Stimulated activated CD4-positive, alpha-beta T cell treated with anti-CD3 and anti-CD28 coated beads, Interleukin-2, amount 100 ng/mL, for 24 hours (primary cell): ENCODE measurements around the gene PRIM2.
"Not testable (repeated sequence)": the region's sequence is repeated elsewhere in the genome, so short reads cannot be mapped to it uniquely, and the experiment has no call there.

Experiments used
- DNase-seq, 2 donors: peaks; one replicate each; pipeline ENCODE4 v3.0.0-alpha.2; 2020

Gene PRIM2

DNA sequence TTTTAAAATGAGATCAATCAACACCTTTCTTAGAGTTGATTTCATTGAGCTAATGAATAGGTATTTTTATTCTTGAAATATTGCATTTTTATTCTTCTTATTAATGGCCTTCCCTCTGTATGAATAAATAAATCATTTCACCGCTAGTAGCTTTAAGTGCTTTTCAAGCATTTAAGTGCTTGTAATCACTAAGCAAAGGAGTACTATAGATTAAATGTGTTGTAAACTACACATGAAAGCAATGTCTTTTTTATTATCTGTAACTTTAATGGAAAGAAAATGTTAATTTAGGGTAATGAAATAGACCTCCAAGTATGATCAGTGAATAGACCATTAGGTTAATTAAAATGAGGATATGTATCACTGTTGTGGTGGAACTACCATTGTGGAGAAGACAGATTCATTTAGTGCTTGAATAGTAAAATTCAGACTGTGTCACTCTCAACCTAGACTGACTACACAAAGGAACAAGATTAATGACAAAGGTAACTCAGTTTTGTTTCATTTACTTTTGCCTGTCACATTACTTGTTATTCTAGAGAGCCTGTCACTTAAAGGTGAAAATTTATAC lies 132.2 kb downstream of the PRIM2 start:
- DNase-seq, result not testable (repeated sequence)

DNA sequence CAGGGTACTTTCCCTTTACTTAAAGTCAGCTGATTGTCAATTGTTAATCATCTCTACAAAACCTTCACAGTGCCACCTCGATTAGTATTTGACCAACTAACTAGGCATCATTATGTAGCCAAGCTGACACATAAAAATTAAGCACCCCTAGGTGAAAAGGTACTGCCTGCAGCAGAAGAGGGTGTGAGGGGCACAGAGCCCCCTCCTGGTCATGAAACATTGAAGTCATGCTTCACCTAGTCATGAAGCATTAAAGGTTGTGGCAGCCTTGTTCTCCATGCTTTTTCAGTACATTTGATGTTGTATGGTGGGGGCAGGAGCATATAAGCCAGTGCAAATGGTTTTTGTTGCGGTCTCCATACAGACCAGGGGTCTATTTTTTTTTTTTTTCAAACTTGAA lies 142.4 kb downstream of the PRIM2 start:
- not testable (repeated sequence) for DNase-seq

DNA sequence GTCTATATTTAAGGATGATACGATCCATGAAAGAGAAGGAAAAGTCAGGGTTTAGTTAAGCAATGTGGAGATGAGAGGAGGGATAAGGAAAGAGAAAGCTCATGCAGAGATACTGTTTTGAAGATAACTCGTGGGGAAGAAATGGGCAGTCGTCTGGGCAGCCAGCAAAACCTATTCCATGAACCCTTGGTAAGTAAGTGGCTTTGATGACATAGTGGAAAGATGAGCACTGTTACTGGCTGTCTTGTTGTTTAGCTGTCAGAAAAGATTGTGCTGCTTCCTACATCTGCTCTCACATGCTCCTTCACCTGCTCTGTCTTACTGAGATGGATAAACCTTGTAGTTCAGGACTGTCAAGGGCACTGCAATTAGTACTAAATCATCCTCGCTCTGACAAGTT lies 143.6 kb downstream of the PRIM2 start:
- not testable (repeated sequence) for DNase-seq

DNA sequence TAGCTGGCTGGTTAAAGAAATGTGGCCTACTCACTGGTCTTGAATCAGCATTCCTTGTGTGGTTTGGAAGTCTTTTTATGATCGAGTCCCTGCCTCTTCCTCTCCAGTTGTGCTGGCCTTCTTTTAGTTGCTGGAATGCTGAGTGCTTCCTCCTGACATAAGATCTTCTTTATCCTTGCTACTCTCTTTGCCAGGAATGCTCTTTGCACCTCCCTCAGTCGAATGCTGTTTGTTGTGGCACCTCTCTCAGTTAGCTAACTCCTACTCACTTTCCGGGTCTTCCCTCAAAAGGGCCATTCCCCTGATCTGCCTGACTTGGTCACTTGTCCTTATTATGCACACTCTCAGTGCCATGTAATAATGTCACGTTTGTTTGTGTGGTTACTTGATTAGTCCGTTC lies 146.4 kb downstream of the PRIM2 start:
- DNase-seq, result not testable (repeated sequence)

DNA sequence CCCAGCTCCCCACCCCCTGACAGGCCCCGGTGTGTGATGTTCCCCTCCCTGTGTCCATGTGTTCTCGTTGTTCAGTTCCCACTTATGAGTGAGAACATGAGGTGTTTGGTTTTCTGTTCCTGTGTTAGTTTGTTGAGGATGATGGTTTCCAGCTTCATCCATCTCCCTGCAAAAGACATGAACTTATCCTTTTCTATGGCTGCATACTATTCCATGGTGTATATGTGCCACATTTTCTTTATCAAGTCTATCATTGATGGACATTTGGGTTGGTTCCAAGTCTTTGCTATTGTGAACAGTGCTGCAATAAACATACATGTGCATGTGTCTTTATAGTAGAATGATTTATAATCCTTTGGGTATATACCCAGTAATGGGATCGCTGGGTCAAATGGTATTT lies 148.5 kb downstream of the PRIM2 start:
- not testable (repeated sequence) for DNase-seq

DNA sequence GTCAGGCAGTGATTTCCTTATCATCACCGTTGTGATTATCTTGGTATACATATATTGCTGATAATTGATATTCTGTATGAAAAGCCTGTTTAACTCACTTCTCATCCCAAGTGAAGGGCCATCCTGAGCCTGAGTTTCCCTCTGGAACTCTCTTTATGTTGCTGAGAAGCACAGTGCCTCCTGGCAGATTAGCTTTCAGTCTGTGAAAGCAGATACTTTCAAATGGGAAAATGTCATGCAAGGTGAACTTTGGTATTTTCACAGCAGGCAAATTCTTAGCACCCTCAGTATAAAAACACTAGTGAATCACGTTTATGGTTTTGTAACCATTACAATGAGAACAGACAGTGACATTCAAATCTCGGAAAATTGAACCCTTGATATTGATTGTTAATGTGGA lies 151.6 kb downstream of the PRIM2 start:
- no peak for DNase-seq

DNA sequence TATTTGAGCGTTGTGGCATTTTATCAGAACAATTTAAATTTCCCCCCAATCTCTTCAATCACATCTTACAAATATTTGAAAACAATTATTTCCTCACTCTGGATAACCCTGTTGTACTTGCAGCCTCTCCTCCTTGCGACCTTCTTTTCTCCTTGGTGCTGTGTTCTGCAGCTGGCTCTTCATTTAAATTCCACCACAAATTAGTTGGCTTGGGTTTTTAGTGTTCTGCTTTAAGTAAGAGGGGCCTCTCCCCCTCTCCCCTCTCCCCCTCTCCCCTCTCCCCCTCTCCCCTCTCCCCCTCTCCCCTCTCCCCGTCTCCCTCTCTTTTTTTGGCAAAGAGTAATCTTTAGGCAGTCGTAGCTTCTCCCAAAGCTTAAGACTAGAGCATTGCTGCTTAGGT lies 152.7 kb downstream of the PRIM2 start:
- DNase-seq, result not testable (repeated sequence)

DNA sequence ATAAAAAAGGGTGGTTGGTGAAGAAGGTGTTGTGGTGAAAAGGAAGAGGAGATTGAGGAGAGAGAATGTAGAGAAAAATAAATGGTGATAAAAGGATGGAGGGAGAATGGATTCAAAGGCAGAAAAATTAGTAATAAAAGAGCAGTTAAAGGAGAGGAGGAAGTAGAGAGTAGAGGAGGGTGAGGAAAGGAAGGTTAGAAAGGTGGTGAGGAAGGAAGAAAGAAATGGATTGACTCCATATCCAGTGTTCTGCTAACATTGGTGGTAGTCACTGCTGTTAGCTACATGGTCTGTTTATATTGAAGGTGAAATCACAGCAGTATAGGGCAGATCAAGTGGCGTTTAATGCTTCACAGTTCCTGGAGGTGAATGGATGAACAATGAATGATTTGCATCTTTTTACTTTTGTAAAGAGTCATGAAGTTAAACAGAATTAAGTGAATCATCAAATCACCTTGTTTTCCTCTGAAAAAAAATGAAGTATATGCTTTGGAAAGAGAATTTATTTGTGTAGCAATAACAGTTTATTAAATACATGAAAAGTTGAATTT lies 154.0 kb downstream of the PRIM2 start:
- DNase-seq, result not testable (repeated sequence)

DNA sequence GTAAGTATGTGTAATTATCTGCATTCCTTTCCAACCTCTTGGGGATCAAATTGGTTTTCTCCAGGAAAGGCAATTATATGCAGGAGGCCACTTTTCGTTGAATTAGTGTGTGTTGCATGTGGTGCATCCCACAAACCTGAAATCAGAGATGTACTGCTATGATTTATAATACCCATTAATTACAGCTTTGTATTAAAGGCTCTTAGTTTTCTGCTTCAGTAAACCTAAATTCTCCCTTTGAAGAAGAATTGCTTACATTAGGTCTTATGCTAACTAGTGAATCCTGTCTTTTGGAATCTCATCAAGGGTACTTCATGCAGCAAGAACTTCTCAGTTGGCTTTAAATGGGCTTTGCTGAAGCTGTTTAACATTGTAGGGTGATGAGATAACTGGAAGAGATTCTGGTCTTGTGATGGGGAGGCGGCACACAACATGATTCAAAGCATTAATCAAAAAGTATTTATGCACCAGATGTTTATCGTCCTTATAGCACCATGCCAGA lies 155.5 kb downstream of the PRIM2 start:
- not testable (repeated sequence) for DNase-seq

DNA sequence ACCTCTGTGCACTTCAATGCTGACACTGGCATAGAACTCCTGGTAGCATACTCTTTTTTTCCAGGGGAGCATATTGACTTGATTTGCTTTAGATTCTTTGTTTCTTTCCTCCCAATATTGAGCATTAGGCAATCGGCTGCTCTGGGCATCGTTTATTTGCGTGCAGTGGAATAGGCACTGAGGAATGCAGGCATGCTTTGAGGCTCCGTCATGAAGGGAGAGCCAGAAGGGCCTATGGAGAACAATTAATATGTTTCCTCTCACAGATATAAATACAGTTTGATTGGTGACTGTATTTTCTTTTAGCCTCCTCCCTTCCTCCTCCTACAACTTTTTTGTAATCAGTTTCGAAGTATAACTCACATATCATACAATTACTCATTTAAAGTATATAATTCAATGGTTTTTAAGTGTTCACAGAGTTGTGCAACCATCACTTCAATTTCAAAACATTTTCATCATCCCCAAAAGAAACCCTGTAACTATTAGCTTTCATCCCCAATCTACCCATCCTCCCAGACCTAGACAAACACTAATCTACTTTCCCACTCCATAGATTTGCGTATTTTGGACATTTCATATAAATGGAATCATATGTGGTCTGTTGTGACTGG lies 157.5 kb downstream of the PRIM2 start:
- not testable (repeated sequence) for DNase-seq

DNA sequence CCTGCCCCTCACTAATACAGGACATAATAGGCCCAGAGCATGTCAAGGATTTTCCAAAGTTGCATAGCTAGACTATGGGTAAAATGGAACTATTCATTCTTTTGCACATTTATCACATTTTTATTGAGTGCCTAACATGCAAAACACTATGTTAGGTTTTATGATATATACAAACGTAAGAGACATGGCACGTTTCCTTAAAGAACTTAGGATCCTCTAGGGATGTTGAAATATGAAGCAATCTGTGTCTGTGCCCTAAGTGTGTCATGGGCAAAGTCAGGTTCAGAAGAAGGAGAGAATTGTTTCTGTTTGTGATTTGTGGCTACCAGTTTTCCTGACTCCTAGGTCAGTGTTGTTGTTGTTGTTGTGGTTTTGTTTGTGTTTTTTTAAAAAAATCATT lies 158.2 kb downstream of the PRIM2 start:
- not testable (repeated sequence) for DNase-seq

DNA sequence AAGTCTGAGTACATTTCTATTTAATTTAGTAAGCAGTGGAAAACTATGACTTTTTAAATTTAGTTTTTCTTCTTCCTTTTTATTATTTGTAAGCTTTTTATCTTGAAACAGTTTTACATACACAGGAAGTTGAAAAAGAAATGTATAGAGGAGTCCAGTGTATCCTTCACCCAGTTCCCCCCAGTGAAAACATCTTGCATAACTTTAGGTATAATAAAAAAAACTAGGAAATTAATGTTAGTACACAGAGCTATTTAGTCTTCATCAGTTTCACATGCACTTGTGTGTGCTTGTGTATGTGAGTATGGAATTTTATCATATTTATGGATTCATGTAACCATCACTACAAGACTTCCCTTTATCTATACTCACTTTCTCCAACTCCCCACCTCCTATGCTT lies 162.8 kb downstream of the PRIM2 start:
- not testable (repeated sequence) for DNase-seq

DNA sequence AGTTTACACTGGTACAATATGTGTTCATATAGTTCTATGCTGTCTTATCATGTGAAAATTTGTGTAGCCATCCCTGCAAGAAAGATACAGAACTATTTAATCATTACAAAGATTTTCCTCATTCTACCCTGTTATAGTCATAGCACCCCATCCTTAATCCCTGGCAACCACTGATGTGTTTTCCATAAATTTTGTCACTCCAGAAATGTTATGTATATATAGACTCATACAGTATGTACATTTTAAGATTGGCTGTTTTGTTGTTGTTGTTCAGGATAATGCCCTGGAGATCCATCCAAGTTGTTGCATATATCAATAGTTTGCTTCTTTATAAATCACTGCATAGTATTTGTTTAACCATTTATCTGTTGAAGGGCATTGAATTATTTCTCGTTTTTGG lies 163.7 kb downstream of the PRIM2 start:
- DNase-seq, result not testable (repeated sequence)

DNA sequence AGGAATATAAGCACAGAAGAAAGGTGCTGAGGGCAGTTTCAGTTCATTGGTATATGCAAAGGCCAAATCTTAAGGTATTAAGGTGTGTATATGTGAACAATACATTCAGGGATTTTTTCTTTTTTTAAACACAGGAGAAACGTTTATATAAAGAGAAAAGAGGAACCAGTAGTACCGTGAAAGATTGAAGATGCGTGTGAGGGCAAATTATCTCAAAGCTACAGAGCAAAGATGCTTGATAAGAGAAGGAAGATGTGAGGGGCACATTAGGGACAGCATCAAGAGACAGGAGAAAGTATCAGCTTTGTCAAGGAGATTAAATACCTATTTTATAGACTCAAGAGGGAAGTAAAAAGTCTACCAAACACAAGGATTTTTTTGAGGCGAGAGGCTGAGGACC lies 165.0 kb downstream of the PRIM2 start:
- DNase-seq, result not testable (repeated sequence)

DNA sequence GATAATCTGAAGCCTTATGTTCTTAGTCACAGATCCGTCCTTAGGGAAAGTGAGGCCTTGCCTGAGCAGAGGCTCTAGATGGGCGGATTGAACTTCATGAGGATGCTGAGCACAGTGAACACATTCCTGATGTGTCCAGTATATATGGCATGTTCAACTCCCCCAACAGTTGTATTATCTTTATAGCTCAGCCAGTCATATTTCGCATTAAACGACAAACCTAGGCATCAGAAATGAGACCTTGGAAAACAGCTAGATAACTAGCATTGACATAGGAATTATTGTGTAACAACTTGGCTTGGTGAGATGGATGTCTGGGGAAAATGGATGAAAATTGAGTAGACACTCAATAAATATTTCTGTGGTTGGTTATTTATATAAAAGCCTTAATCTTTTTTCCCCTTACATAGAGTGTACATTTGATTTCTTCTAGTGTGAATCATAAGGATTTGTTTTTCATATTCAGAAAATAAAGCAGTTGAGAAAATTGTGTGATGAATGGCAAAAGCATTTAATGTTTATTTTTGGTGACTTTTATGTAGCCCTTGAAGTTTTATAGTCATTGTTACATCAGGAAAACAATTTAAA lies 169.2 kb downstream of the PRIM2 start:
- DNase-seq, result not testable (repeated sequence)

DNA sequence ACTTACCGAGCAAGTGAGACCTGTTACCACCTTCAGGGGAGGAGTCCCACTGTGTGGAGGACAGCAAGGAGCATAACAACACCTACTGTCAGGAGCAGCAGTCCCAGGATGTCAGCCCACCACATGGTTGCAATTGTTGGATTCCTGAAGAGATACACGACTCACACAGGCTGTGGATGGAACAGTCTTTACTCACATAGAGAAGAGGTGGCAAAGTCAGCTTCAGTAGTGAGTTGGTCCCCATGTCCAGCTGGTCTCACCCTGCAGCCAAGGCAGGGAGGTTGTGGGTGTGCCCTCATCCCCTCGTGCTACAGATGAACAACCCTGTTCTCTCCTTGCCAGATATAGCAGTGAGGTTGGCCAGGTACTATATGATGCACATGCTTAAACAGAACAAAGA lies 171.1 kb downstream of the PRIM2 start:
- DNase-seq, result not testable (repeated sequence)

DNA sequence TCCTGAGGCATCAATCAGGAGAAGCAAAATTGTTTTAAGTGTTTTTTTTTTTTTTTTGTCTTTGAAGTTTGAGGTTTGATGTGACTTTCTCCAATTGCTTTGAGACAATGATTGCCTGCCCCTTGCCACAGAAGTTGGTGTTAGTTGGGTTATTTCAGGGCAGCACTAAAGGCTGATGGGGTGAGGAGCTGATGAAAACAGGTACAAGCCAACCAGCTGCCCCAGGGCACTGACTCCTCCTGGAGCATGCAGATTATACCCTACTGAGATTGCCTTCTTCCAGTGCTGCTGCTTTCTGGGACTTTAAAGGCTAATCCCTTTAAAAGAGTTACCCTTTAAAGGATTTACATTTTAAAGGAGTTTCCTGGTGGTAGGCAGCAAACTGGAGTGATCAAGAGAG lies 172.5 kb downstream of the PRIM2 start:
- not testable (repeated sequence) for DNase-seq

DNA sequence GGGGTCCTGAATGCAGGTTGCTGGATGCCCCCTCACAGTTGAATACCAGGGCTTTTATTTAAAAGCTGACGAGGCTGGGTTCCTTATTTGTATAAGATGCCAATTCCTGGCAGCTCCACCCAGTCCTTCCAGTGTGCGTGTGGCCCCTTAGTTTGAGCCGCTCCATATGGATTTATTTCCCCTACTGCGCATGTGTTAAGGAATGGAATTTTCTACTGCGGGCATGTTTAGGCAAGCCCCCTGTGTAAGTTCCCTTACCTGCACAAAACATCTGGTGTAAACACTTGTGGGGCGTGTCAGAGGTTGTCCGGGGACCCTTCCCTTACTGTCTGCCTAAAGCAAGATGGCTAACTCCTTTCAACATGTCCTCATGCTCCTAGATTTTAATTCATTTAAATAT lies 174.4 kb downstream of the PRIM2 start:
- DNase-seq, result not testable (repeated sequence)

DNA sequence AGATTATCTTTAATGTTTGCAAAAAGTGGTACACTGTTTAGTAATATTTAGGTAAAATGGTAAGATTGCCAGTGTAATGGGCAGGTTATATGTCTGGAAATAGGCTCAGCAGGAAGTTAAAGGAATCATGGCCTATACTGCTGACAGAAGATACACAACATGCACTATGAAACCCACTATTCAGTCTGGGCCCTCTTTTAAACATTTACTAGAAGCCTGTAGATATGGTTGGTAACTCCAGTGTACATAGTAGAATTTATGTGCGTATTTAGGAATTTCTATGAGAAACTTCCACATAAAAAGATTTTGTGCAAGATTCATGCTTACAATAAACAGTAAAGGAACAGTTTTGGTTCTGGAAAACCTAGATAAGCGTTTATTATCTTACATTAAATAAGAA lies 178.8 kb downstream of the PRIM2 start:
- DNase-seq, result not testable (repeated sequence)

DNA sequence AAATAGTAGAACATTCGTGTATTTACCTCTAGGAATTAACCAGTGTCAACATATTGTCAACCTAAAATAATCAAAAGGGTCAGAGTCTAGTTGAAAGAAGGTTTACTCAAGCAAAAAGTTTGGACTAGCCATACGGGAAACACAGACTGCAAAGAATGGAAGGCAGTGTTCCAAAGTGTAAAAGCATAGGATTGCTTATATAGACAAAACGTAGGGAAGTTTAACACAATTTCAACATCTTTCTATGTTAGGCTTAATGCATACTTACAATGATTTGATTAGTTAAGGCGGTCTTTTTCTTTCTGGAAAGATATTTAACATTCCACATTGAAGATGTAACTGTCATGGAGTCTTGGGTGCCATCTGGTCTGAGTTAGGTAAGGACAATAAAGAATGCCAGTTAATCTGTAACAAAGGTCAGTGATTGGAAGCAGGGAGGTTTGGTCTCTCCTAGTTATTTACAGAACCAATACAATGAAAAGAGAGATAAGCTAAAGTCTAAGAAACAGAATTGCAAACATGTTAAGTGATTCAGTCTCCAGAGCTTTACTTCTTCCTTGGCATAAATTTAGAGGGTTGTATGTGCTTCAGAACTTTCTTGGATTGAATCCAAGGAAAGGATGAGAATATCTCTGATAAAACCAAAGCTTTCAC lies 183.1 kb downstream of the PRIM2 start:
- DNase-seq, result not testable (repeated sequence)

DNA sequence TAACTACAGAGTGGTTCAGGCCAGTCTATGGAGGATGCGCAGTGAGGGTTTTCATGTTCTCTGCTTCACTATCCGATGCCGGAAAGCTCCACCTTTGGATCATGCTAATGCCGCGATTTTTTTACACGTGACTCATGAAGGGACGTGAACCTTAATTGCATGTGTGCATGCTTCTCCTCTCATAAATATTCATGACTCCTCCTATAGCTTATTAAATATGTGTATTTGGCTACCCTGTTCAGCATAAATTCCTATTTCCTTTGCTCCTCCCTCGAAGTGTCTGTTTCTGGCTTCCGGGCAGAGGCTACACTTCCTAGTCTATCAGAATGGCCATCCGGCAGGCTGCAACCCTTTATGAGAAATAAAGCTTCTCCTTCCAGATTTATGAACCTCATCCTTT lies 185.0 kb downstream of the PRIM2 start:
- DNase-seq, result not testable (repeated sequence)

DNA sequence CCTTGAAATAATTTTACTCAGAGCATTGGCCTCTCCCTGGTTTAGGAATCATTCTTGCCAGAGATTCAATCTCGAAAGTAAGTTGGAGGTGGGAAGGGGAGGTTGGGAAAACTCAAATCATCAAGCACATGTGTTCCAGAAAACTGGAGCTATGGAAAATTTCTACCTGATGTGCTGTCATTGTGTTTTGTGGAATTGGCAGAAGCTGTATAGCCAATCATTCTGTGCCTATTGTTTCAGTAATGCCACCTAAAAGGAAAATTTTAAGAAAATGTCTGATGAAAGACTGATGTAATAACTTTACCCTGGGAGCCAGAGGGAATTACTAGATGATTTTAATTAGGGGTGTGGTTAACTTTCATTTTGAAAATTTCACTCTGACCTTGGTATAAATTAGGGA lies 187.8 kb downstream of the PRIM2 start:
- DNase-seq, result not testable (repeated sequence)

DNA sequence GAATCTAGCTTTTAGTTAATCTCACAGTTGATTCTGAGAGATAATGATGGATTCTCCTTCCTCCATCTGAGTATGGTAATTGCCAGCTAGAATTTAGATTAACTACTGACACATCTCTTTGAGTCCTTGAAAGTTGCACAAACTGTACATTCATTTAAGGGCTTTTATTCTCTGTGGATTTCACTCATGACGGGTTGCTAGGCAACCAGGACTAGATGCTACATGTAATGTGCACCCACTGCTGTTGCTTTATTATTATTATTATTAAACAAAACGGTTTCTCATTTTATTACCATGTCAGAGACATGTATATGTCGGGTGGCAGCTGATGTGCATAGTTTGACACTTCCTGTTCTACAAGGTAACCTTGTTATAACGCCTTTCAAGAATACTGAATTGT lies 193.0 kb downstream of the PRIM2 start:
- not testable (repeated sequence) for DNase-seq
